ENCODE data around the gene ANO3. TPM values are rescaled to one million over a fixed set of nuclear protein-coding genes. Genes with fewer than 3 reads are reported as not detected.

Gene ANO3
- total RNA-seq, 4 donors from 2014 or later, result 0.12 to 0.32 (median 0.19) TPM; not detected in 1

- H3K4me3 ChIP-seq (ENCODE audit: low read depth, poor library complexity, severe bottlenecking), result no peak overlapping the region
- no peak for DNase-seq (ENCODE audit: low spot score in 2 of 2)
- no peak for TF ChIP-seq POLR2A (IDR thresholded peaks at IDR 0.05)
- no peak for TF ChIP-seq CTCF (IDR thresholded peaks at IDR 0.05)
- 71 to 76% methylated on average over 4 of the region's 4 CpGs for WGBS, 2 donors
- intact Hi-C loops (cut with DNase I; ENCODE audit: low total_unique reads), result no loop called here
These were observed 356.8 kb downstream of the ANO3 start for GRCh38 chr11:26688701-26689100.

- 89 to 92% methylated on average over 3 of the region's 3 CpGs for WGBS, 2 donors
- TF ChIP-seq POLR2A (IDR thresholded peaks at IDR 0.05), result no peak
- TF ChIP-seq CTCF (IDR thresholded peaks at IDR 0.05), result no peak
- no peak overlapping the region for H3K4me3 ChIP-seq (ENCODE audit: low read depth, poor library complexity, severe bottlenecking)
- intact Hi-C loops (cut with DNase I; ENCODE audit: low total_unique reads), result no loop called here
- DNase-seq (ENCODE audit: low spot score in 2 of 2), result no peak
These were observed 364.4 kb downstream of the ANO3 start for GRCh38 chr11:26696330-26696729.

GRCh38 chr11:26698224-26698623, 366.3 kb downstream of the ANO3 start:
- H3K4me3 ChIP-seq (ENCODE audit: low read depth, poor library complexity, severe bottlenecking), result no peak overlapping the region
- intact Hi-C loops (cut with DNase I; ENCODE audit: low total_unique reads), result no loop called here
- WGBS, 2 donors, result 93 to 95% methylated on average over 2 of the region's 2 CpGs

GRCh38 chr11:26700574-26701235, 368.8 kb downstream of the ANO3 start:
- TF ChIP-seq POLR2A (IDR thresholded peaks at IDR 0.05) (no peak), CTCF (IDR thresholded peaks at IDR 0.05) (no peak)
- 69 to 75% methylated on average over 3 of the region's 3 CpGs for WGBS, 2 donors
- intact Hi-C loops (cut with DNase I; ENCODE audit: low total_unique reads), result no loop called here
- no peak for DNase-seq (ENCODE audit: low spot score in 2 of 2)
- H3K4me3 ChIP-seq (ENCODE audit: low read depth, poor library complexity, severe bottlenecking), result no peak overlapping the region

More at GRCh38 chr11:26698224-26698623, 366.3 kb downstream of the ANO3 start:
- DNase-seq (ENCODE audit: low spot score in 2 of 2), result no peak
- TF ChIP-seq POLR2A (IDR thresholded peaks at IDR 0.05), result no peak
- TF ChIP-seq CTCF (IDR thresholded peaks at IDR 0.05), result no peak

GRCh38 chr11:26702406-26702805, 370.5 kb downstream of the ANO3 start:
- intact Hi-C loops (cut with DNase I; ENCODE audit: low total_unique reads), result no loop called here
- no peak for DNase-seq (ENCODE audit: low spot score in 2 of 2)
- TF ChIP-seq POLR2A (IDR thresholded peaks at IDR 0.05) (no peak), CTCF (IDR thresholded peaks at IDR 0.05) (no peak)
- no peak overlapping the region for H3K4me3 ChIP-seq (ENCODE audit: low read depth, poor library complexity, severe bottlenecking)
